ENCODE data around the gene TNNC1.

Gene TNNC1

GRCh38 chr3:52456800-52457183 is 3.0 kb upstream of the TNNC1 start:
- DNase-seq, result no peak

GRCh38 chr3:52456169-52456799 is 2.4 kb upstream of the TNNC1 start:
- DNase-seq, result peak; percentile 15

GRCh38 chr3:52455283-52456168 is 1.7 kb upstream of the TNNC1 start, which contains the start of gene NISCH:
Gene NISCH (plus strand): TSS chr3:52455604. CDS start chr3:52455642, 38 bp downstream.
- peak; percentile 76 for DNase-seq

GRCh38 chr3:52454938-52455282 is 1.1 kb upstream of the TNNC1 start:
- no peak for DNase-seq

- no peak for DNase-seq
Measured at GRCh38 chr3:52454250-52454937, 553 bp upstream of the TNNC1 start.

GRCh38 chr3:52452570-52453221 is 1.1 kb downstream of the TNNC1 start:
- DNase-seq, result no peak

- DNase-seq, result no peak
Measured at GRCh38 chr3:52452126-52452525, 1.7 kb downstream of the TNNC1 start.

GRCh38 chr3:52451237-52452083 is 2.4 kb downstream of the TNNC1 start:
- no peak for DNase-seq

GRCh38 chr3:52450489-52451236 is 3.2 kb downstream of the TNNC1 start:
- DNase-seq, result no peak

GRCh38 chr3:52447512-52448355 is 6.1 kb downstream of the TNNC1 start:
- no peak for DNase-seq

- DNase-seq, result no peak
Measured at GRCh38 chr3:52446631-52447511, 7.0 kb downstream of the TNNC1 start.

GRCh38 chr3:52446042-52446441 is 7.8 kb downstream of the TNNC1 start:
- no peak for DNase-seq

GRCh38 chr3:52444860-52445793 is 8.7 kb downstream of the TNNC1 start, which contains the start of gene SEMA3G:
Gene SEMA3G (minus strand): TSS chr3:52445103. CDS start chr3:52445027, 76 bp downstream.
- DNase-seq, result peak; percentile 85

GRCh38 chr3:52443791-52444687 is 9.8 kb downstream of the TNNC1 start:
- no peak for DNase-seq

GRCh38 chr3:52443268-52443610 is 10.6 kb downstream of the TNNC1 start:
- DNase-seq, result no peak

- no peak for DNase-seq
Measured at GRCh38 chr3:52442409-52443267, 11.2 kb downstream of the TNNC1 start.

Data from NCI-H146 (cell line).